SK-N-MC (cell line): Measurements from ENCODE around the gene MYO10.

Experiments used
- EZH2 ChIP-seq: fragments of 200-600 bp; sonication (generic); IDR thresholded peaks from one replicate; pipeline ENCODE4 v1.6.1; 2017; ENCODE audit warnings: antibody characterized with exemption
- POLR2AphosphoS5 ChIP-seq: IDR thresholded peaks from 2 replicates; pipeline ENCODE4 v1.6.1; 2012; ENCODE audit warnings: mild to moderate bottlenecking, low read depth, low read length, borderline replicate concordance

DNA sequence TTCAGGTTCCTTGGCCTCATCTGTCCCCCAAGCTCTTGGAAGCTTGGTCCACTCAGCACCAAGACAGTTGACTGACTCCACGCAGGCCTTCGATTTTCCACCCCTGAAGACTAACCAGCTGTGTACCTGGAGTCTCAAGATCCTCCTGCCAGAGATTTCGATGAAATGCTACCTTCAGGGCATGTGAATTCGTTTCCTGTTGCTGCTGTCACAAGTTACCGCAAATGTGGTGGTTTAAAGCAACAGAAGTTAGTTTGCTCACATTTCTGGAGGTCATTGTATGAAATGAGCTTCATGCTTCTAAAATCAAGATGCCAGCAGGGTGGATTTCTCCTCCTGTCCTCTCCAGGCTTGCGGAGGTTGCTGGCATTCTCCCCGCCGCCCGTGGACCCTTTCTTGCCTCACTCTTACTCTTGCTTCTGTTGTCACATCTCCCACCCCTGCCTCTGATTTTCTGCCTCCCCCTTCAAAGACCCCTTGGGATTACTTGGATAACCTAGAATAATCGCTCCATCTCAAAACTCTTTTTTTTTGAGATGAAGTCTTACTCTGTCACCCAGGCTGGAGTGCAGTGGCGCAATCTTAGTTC lies 291.7 kb downstream of the MYO10 start:
- TF ChIP-seq EZH2 (no peak), POLR2AphosphoS5 (no peak)
